Limb (tissue), 2 donors: ENCODE results near the gene DLGAP5.
A peak's percentile ranks its signal among the peaks of the same experiment; 100 is the strongest.

ENCODE experiments used
- DNase-seq, 2 donors: peaks; one replicate each; pipeline ENCODE4 v3.0.0-alpha.2; 2016; ENCODE audit errors: extremely low spot score in 2 of 2

The DLGAP5 gene

GRCh38 chr14:55111122-55111708 is 80.2 kb downstream of the DLGAP5 start:
- DNase-seq: no peak

- no peak for DNase-seq
These were observed 81.5 kb downstream of the DLGAP5 start for GRCh38 chr14:55109836-55110235.

GRCh38 chr14:55107766-55108554 is 83.4 kb downstream of the DLGAP5 start:
- DNase-seq: no peak

- DNase-seq: no peak
These were observed 85.4 kb downstream of the DLGAP5 start for GRCh38 chr14:55105991-55106390.

- DNase-seq: no peak
These were observed 87.1 kb downstream of the DLGAP5 start for GRCh38 chr14:55103971-55104954.

GRCh38 chr14:55103005-55103640 is 88.3 kb downstream of the DLGAP5 start:
- DNase-seq: peak; percentile 59 to 65

GRCh38 chr14:55102141-55102621 is 89.2 kb downstream of the DLGAP5 start:
- DNase-seq: peak; percentile 58 to 86

- DNase-seq: no peak
These were observed 89.7 kb downstream of the DLGAP5 start for GRCh38 chr14:55101698-55102097.

- DNase-seq: peak in 1 of 2 donors; percentile 65
These were observed 91.6 kb downstream of the DLGAP5 start for GRCh38 chr14:55099756-55100155.

- no peak for DNase-seq
These were observed 92.9 kb downstream of the DLGAP5 start for GRCh38 chr14:55098561-55098898.
